ENCODE results near the gene ABHD17C.
A peak's percentile ranks its signal among the peaks of the same experiment; 100 is the strongest.
"Not testable (repeated sequence)": the region's sequence is repeated elsewhere in the genome, so short reads cannot be mapped to it uniquely, and the experiment has no call there.

The ABHD17C gene

GRCh38 chr15:80730926-80731325 is 35.8 kb downstream of the ABHD17C start:
- peak; percentile 32 for DNase-seq (ENCODE audit: low spot score)

- DNase-seq (ENCODE audit: low spot score): no peak
Measured at GRCh38 chr15:80732167-80732566, 37.1 kb downstream of the ABHD17C start.

- no peak for DNase-seq (ENCODE audit: low spot score)
Measured at GRCh38 chr15:80732818-80733217, 37.7 kb downstream of the ABHD17C start.

- no peak for DNase-seq (ENCODE audit: low spot score)
Measured at GRCh38 chr15:80733460-80733859, 38.4 kb downstream of the ABHD17C start.

GRCh38 chr15:80735344-80735743 is 40.2 kb downstream of the ABHD17C start:
- DNase-seq (ENCODE audit: low spot score): no peak

- DNase-seq (ENCODE audit: low spot score): no peak
Measured at GRCh38 chr15:80736560-80736959, 41.5 kb downstream of the ABHD17C start.

GRCh38 chr15:80739919-80740318 is 44.8 kb downstream of the ABHD17C start:
- no peak for DNase-seq (ENCODE audit: low spot score)

GRCh38 chr15:80742081-80742480 is 47.0 kb downstream of the ABHD17C start:
- no peak for DNase-seq (ENCODE audit: low spot score)

GRCh38 chr15:80743189-80743833 is 48.2 kb downstream of the ABHD17C start:
- DNase-seq (ENCODE audit: low spot score): no peak

GRCh38 chr15:80744415-80744814 is 49.3 kb downstream of the ABHD17C start:
- DNase-seq (ENCODE audit: low spot score): no peak

- DNase-seq (ENCODE audit: low spot score): peak; percentile 58
Measured at GRCh38 chr15:80744826-80745225, 49.7 kb downstream of the ABHD17C start.

- no peak for DNase-seq (ENCODE audit: low spot score)
Measured at GRCh38 chr15:80745888-80746287, 50.8 kb downstream of the ABHD17C start.

GRCh38 chr15:80747317-80748053 is 52.4 kb downstream of the ABHD17C start:
- DNase-seq (ENCODE audit: low spot score): no peak

GRCh38 chr15:80749589-80749988 is 54.5 kb downstream of the ABHD17C start:
- DNase-seq (ENCODE audit: low spot score): no peak

- DNase-seq (ENCODE audit: low spot score): no peak
Measured at GRCh38 chr15:80750575-80750974, 55.5 kb downstream of the ABHD17C start.

GRCh38 chr15:80752204-80752603 is 57.1 kb downstream of the ABHD17C start:
- no peak for DNase-seq (ENCODE audit: low spot score)

GRCh38 chr15:80753161-80753560 is 58.1 kb downstream of the ABHD17C start:
- no peak for DNase-seq (ENCODE audit: low spot score)

GRCh38 chr15:80754014-80754413 is 58.9 kb downstream of the ABHD17C start:
- no peak for DNase-seq (ENCODE audit: low spot score)

GRCh38 chr15:80755885-80756284 is 60.8 kb downstream of the ABHD17C start:
- no peak for DNase-seq (ENCODE audit: low spot score)

- DNase-seq (ENCODE audit: low spot score): no peak
Measured at GRCh38 chr15:80758130-80758745, 63.1 kb downstream of the ABHD17C start.

GRCh38 chr15:80760960-80761359 is 65.8 kb downstream of the ABHD17C start:
- DNase-seq (ENCODE audit: low spot score): no peak

GRCh38 chr15:80761754-80762153 is 66.6 kb downstream of the ABHD17C start:
- DNase-seq (ENCODE audit: low spot score): no peak

- not testable (repeated sequence) for DNase-seq (ENCODE audit: low spot score)
Measured at GRCh38 chr15:80763235-80763634, 68.1 kb downstream of the ABHD17C start.
